NCI-H2029 treated with DMSO at 0.1 percent for 48 hours (cell line): Measurements from ENCODE around the gene FBXL7.

Experiments
- DNase-seq: peaks from one replicate; lab custom pipeline; 2025; lab: John Stamatoyannopoulos, UW

The FBXL7 gene

DNA sequence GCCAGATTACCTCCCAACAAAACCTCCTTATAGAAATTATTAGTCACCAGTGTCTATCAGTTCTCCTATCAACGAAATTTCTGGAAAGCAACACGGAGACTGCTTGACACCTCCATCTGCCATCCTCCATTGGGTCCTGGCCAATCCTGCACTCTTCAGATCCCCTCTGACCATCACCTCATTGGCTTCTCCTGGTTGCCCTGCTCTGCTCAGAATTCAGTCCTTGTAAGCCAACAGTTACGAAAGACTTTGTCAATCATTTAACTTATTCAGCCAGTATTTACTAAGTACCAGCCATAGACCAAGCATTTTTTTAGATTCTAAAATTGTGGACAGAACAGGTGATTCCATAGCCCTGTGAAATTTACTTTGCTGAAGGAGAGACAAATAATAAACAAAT is 451.1 kb downstream of the FBXL7 start:
- DNase-seq: no peak

DNA sequence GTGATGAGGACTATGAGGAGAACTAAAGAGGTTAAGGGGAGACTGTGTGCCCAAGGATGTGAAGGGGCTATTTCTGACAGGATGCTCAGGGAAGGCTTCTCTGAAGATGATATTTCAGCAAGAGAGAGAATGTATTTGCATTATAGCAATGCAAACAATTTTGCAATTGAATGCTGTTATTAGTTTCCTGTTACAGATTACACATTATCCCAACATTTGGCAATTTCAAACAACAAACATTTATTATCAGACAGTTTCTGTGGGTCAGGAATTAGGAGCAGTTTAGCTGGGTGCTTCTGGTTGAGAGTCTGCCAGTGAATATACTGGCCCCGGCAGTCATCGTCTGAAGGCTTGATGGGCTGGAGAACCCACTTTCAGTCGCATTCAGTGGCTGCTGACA is 451.6 kb downstream of the FBXL7 start:
- DNase-seq: no peak

- no peak for DNase-seq
Measured at GRCh38 chr5:15956622-15957021, 456.6 kb downstream of the FBXL7 start.

DNA sequence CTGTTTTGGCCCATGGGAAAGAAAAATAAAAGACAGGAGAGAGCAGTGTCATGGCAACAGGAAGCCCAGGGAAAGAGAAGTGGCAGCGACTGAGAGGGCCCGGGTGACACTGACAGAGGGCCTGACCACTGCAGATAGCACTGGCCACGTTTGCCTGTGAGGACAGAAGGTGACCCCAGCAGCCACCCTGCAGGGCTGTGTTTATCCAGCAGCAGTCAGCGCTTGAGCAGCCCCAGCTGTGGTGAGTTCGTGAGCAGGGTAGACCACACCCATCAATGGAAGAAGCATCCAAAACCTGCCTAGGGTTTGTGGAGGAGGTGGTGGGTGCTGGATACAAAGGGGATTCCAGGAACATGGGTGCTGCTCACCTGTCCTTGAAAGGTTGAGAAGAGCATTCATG is 457.1 kb downstream of the FBXL7 start:
- DNase-seq: no peak

- no peak for DNase-seq
Measured at GRCh38 chr5:15959370-15960164, 459.6 kb downstream of the FBXL7 start.

GRCh38 chr5:15966066-15966640 is 466.2 kb downstream of the FBXL7 start:
- DNase-seq: no peak

- no peak for DNase-seq
Measured at GRCh38 chr5:15966651-15967050, 466.7 kb downstream of the FBXL7 start.

DNA sequence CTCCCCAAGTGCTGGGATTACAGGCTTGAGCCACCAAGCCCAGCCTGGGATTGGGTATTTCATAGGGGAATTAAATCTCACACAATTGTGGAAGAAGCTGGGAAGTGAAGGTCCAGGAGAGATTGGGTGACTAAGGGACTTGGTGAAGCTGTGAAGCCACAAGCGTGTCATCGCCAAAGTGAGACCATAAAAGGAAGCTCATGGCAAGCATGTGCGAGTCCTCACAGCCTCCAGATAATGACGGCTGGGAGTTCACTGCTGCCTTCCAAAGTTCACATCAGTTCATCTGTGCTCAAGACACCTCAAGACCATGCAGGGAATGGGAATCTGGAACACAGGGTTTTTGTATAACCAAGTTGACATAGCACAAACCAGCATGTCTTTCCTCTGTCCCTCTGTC is 469.0 kb downstream of the FBXL7 start:
- DNase-seq: no peak

DNA sequence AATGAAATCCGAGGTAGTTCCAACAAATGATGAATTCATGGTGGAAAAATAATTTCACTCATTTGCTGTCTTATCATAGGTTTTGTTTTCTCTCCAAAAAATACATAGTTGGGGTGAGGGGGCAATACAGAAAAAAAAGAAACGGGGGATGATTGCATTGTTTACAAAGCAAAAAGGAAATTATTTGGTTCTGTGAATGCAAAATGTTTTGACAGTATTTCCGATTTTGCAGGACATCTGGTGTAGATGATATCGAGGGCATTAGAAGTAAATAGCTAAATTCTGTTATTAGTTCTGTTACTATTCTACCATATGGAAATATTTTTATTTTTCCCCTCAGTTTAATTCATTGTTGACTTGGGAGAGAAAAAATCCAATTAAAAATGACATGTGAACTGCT is 477.9 kb downstream of the FBXL7 start:
- no peak for DNase-seq

- no peak for DNase-seq
Measured at GRCh38 chr5:15980835-15981234, 480.9 kb downstream of the FBXL7 start.

DNA sequence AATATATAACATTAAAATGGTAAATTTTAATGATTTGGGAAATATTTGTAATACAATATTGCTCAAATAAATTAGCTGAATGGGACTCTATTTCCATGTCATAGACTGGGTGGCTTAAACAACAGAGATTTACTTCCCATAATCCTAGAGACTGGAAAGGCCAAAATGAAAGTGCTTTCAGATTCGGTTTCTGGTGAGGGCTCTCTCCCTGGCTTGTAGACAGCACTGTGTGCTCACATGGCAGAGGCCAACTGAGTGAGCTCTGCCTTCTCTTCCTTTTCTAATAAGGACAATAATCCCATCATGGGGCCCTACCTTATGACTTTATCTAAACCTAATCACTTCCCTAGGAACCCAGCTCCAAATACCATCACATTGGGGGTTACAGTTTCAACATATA is 483.4 kb downstream of the FBXL7 start:
- DNase-seq: no peak
